ENCODE results near the gene SOX6. TPM values are rescaled to one million over a fixed set of nuclear protein-coding genes. Genes with fewer than 3 reads are reported as not detected.

Gene SOX6
- total RNA-seq, 6 donors from 2014 or later, result 2.9 to 21.0 (median 4.9) TPM

DNA sequence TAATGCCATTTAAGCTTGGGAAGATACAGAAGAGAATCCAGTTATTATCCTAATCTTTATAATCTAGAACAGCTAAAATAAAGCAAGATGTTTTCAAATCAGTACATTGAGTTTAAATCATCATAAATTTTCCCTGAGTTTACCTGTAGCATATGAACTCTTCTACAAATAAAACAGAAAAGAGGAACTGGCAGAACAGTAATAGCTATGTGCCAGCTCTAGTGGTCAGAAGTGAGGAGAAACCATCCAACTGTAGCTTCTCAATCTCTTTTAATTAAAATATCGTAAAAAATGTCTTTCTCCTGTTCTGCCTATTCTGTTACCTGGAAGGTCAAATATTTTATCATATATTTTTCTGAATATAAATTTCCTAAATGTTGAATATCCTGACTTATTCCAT, 266.9 kb downstream of the SOX6 start:
- 80 to 93% methylated on average over 1 of the region's 1 CpG for WGBS, 2 donors
- ATAC-seq (ENCODE audit: low FRiP score in 2 of 2) (no peak), DNase-seq (no peak)
- Histone ChIP-seq H3K4me1 (no peaks in the 10 kb centered on the region), H3K4me3 (no peak overlapping the region), H3K9me3 (no peaks in the 10 kb centered on the region), H3K27me3 (no peaks in the 10 kb centered on the region), H3K36me3 (no peaks in the 10 kb centered on the region), H3K27ac (no peak overlapping the region)
- TF ChIP-seq CTCF (IDR thresholded peaks at IDR 0.05), result no peak
- no peak for TF ChIP-seq POLR2A (IDR thresholded peaks at IDR 0.05)

DNA sequence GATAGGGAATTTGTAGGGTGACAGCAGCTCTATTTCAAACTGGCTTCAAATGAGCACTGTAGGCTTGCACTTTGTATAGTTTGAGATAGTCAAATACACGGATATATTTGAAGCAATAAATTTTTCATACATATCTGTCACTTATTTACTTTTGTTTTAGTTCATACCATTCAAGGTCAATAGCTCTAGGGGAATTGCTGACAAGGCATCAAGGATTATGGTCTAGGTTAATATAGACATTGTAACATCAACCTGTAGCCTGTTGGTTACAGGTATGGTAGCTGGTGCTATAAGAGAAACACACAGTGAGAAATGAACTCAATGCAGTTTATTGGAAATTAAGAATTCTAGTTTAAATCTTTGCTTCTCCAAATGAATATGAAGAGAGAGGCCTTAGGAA, 267.6 kb downstream of the SOX6 start:
- H3K4me3 ChIP-seq, result no peak overlapping the region
- ATAC-seq (ENCODE audit: low FRiP score in 2 of 2) (no peak), DNase-seq (no peak)
- 57 to 60% methylated on average over 1 of the region's 1 CpG for WGBS, 2 donors
- H3K27ac ChIP-seq, result no peak overlapping the region
- TF ChIP-seq POLR2A (IDR thresholded peaks at IDR 0.05) (no peak), EP300 (IDR thresholded peaks at IDR 0.05) (no peak), POLR2AphosphoS5 (IDR thresholded peaks at IDR 0.05) (no peak), CTCF (IDR thresholded peaks at IDR 0.05) (no peak)
- H3K36me3 ChIP-seq, result no peaks in the 10 kb centered on the region
- no peaks in the 10 kb centered on the region for H3K9me3 ChIP-seq
- no peaks in the 10 kb centered on the region for H3K27me3 ChIP-seq
- H3K4me1 ChIP-seq, result no peaks in the 10 kb centered on the region

DNA sequence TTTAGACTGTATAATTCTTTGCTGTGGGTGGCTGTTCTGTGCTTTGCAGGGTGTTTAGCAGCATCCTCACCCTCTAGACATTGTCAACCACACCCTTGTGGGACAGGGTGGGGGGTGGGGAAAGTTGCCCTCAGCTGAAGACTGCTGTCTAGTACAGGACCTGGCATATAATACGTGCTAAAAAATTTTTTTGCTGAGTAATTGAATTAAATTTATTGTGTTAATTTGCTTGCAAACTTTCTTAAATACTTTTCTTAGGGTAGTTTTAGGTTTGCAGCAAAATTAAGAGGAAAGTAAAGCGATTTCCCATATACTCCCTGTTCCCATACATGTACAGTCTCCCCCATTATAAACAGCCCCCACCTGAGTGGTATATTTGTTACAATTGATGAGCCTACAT, 268.5 kb downstream of the SOX6 start:
- Histone ChIP-seq H3K36me3 (no peaks in the 10 kb centered on the region), H3K27ac (no peak overlapping the region), H3K4me3 (no peak overlapping the region), H3K4me1 (no peaks in the 10 kb centered on the region), H3K9me3 (no peaks in the 10 kb centered on the region), H3K27me3 (no peaks in the 10 kb centered on the region)
- ATAC-seq (ENCODE audit: low FRiP score in 2 of 2) (no peak), DNase-seq (no peak)
- TF ChIP-seq EP300 (IDR thresholded peaks at IDR 0.05), result no peak
- TF ChIP-seq POLR2A (IDR thresholded peaks at IDR 0.05), result no peak
- no peak for TF ChIP-seq POLR2AphosphoS5 (IDR thresholded peaks at IDR 0.05)
- TF ChIP-seq CTCF (IDR thresholded peaks at IDR 0.05), result no peak
- WGBS, 2 donors, result 76 to 81% methylated on average over 2 of the region's 2 CpGs

DNA sequence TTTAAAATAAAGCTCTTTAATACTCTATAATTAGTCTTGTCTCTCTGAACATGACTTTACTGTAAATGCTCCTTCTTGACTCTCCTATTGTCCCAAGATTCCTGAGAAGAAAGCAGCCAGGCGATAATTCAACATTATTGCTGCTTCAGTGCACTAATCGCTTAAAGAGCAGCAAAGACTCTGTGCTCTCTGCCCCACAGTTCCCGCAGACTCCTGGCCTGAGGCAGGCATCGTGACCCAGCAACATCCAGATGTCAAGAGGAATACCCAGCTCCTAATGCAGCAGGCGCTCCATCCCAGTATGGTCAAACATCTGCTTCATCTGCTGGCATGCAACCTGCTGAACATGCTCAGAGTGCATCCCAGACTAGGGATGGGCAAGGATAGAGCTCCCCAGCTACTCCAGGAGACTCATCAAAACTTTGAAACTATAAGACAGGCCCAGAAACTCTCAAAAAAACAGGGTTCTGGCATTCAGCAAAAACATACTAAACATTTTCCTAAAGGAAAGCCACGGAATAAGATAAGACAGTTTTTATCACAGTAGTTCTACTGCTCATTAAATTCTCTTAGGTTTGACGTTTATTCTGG, 270.0 kb downstream of the SOX6 start:
- H3K27ac ChIP-seq, result no peak overlapping the region
- no peak for DNase-seq
- H3K9me3 ChIP-seq, result no peaks in the 10 kb centered on the region
- no peak overlapping the region for H3K4me3 ChIP-seq
- 91 to 97% methylated on average over 7 of the region's 7 CpGs for WGBS, 2 donors
- no peak for ATAC-seq (ENCODE audit: low FRiP score in 2 of 2)
- TF ChIP-seq POLR2A (IDR thresholded peaks at IDR 0.05) (no peak), POLR2AphosphoS5 (IDR thresholded peaks at IDR 0.05) (no peak), EP300 (IDR thresholded peaks at IDR 0.05) (no peak), CTCF (IDR thresholded peaks at IDR 0.05) (no peak)
- no peaks in the 10 kb centered on the region for H3K4me1 ChIP-seq
- no peaks in the 10 kb centered on the region for H3K27me3 ChIP-seq
- no peaks in the 10 kb centered on the region for H3K36me3 ChIP-seq
